GM19438 (cell line): ENCODE results near the gene MAP7.
"Not testable (repeated sequence)": the region's sequence is repeated elsewhere in the genome, so short reads cannot be mapped to it uniquely, and the experiment has no call there.

Source experiments
- ATAC-seq: cut with Tn5 transposase; IDR thresholded peaks from one replicate; pipeline ENCODE4 v1.9.1; 2021; ENCODE audit warnings: low read depth; ENCODE audit not compliant: unreplicated experiment

MAP7 gene

GRCh38 chr6:136317971-136318370 is 232.3 kb downstream of the MAP7 start:
- ATAC-seq: no peak

GRCh38 chr6:136317021-136317694 is 233.1 kb downstream of the MAP7 start:
- peak; percentile 63 for ATAC-seq

- ATAC-seq: no peak
These were observed 234.6 kb downstream of the MAP7 start for GRCh38 chr6:136315594-136315993.

GRCh38 chr6:136312975-136313374 is 237.2 kb downstream of the MAP7 start:
- ATAC-seq: no peak

GRCh38 chr6:136309729-136310311 is 240.4 kb downstream of the MAP7 start:
- ATAC-seq: no peak

- no peak for ATAC-seq
These were observed 241.1 kb downstream of the MAP7 start for GRCh38 chr6:136309171-136309570.

- ATAC-seq: not testable (repeated sequence)
These were observed 241.8 kb downstream of the MAP7 start for GRCh38 chr6:136308469-136308868.

GRCh38 chr6:136307351-136307750 is 242.9 kb downstream of the MAP7 start:
- ATAC-seq: no peak

- ATAC-seq: no peak
These were observed 243.8 kb downstream of the MAP7 start for GRCh38 chr6:136306466-136306865.

- no peak for ATAC-seq
These were observed 245.8 kb downstream of the MAP7 start for GRCh38 chr6:136304410-136304809.

GRCh38 chr6:136303516-136303915 is 246.7 kb downstream of the MAP7 start:
- no peak for ATAC-seq

- no peak for ATAC-seq
These were observed 255.6 kb downstream of the MAP7 start for GRCh38 chr6:136294621-136295020.
